Activated CD8-positive, alpha-beta memory T cell treated with anti-CD3 and anti-CD28 coated beads for 48 hours (primary cell): ENCODE data around the gene CEBPG.

Source experiments
- DNase-seq, 3 experiments: peaks; one replicate each; pipeline ENCODE4 v3.0.0-alpha.2; 2020; ENCODE audit warnings: low read depth in 2 of 3, low spot score in 2 of 3

Gene CEBPG

DNA sequence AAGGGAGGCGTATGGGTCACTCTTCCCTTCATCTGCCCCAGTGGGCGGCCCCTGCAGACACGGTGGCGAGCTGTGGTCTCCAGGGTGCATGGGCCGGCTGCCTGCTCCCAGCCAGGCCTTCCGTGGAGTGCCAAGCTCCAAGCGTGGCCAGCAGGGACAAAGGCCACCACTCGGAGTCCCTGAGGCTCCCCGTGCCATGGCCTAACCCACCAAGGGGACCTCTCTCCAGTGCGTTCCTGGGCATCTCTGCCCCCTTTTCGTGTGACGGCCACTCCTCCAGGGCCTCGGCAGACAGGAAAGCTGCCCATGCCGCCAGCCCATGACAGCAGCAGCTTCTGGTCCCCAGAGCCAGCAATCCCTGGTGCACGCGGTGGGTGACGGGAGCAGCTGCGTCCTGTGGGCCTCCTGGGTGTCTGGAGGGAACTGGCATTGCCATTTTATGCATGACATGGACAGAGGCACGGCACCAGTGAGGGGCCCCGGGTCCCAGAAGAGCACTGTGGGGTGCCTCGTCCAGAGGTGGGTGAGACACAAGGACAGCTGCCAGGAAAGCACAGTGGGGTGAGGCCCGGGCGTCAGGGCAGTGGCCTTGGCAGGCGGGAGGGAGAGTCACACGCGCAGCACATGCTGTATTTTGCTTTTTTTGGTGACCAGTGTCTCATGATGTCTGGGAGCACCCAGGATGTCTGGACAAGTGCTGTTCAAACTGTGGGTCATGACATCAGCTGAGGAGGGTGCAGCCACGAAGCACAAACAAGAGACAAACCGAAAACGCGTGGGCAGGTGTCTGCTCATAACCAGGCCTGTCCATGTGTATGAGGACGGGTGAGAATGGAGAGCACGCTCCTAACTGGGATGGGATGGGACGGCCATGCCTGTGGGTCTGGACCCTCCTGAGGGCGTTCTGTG, 32.3 kb downstream of the CEBPG start:
- no peak for DNase-seq

DNA sequence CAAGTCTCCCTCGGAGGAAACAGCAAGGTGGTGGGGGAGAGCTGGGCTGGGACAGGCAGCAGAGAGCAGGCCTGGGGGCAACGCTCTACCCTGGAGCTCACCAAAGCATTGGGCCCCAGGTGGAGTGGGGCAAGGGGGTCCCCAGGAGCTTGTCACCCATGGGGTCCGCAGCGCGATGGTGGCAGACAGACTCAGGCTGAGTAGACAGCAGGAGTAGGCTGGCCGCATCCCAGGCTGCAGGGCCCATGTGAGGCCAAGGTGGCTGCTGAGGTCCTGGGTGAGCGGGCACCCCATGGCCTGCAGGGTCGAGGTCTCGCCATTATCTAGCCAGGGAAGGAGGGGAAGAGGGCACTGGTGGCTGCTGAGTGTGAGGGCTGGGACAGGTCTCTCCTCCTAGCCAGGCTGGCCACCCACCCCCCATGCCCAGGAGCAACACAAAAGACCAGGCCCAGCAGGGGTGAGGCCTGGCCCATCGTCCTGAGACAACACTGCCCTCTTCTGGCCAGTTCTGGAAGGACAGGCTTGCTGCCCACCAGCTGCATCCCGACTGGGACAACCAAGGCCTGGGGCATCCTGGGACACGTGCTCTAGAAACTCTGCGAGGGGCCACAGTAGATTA, 33.1 kb downstream of the CEBPG start:
- peak; percentile 49 to 88 (median 60) for DNase-seq

DNA sequence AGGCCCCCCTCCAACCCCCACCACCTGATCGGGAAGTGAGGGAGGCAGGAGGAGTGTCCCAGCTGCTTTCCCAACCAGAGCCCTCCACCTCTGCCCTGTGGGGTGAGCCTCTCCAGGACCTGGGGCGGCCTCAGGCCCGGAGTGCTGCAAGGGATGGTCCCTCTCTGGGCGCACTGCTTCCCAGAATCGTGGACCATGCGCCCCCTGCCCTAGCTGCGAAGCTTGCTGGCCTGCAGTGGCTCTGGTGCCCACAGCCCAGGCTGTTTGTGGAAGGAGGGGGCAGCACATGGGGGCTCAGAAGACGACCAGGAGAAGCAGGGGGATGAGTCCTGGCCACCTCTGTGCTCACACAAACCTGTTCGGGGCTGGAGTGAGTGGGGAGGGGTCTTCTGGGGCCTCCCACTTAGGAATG, 33.6 kb downstream of the CEBPG start:
- no peak for DNase-seq

DNA sequence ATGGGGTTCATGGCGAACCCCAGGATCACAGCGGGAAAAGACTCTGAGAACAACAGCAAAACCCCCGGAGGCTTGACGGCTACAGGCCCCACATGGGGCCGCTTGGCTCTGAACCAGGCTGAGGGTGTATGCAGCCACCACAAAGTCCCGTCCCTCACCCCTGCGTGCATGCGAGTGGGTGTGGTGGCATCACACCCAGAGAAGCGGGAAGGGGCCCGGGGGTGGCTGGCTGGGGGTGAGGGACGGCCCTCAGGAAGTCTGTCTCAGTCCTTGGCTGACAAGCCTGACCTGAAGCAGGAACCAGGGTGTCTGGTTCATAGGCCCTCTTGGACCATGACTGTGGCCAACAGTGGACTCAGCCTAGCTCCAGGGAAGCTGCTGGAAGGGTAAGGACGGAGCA, 34.2 kb downstream of the CEBPG start:
- DNase-seq = no peak

DNA sequence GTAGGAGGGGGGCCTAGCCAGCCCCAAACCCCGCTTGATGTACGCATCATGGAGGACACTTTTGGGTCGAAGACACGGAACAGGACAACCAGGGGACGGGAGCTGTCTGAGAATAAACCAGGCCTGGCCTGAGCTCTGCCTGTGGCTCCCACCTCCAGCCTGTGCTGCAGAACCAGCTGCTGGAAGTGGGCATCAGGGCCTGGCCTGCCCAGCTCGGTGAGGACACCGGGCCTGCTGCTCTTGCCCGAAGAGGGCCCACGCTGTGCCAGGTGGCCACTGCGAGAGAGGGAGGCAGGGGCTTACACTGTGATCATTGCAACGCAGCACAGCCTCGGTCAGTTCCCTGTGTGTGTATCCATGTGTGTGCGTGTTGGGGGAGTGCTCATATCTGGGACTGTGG, 34.6 kb downstream of the CEBPG start:
- no peak for DNase-seq

DNA sequence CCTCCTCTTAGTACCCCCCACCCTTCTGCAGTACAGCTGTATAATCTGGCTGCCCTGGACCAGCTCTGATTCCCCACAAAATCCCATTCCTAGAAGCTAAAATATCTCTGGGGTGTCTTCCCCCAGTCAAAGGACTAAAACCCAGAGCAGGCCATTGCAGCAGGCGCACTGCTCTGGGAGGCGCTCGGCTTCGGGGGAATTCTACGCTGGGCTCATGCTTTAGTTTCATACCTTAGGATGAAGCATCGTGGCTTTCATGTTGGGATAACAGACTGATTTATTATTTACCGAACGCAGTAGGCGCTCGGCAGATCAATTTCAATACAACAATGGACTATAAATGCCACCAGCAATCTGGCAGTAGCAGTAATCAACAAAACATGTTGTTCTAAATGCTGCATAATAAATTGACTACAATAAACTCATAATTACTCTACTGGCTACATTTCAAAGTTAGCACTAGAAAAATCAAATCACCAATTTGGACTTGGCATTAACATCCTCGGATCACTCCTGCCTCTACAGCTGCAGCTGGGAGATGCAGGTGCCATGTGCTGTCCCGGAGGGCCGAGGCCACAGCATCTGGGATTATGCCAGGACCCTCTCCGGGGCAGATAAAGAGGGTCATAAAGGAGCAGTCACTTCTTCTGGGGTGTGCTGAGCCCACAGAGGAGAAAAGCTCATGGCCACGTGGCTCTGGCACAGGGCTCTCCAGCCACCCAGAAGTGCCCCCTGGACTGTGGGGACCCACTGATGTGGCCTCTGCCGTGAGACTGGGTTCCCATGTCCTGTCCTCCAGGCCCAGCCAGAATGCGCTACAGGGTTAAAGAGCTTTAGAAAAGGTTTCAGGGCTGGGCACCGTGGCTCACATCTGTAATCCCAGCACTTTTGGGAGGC, 35.3 kb downstream of the CEBPG start:
- no peak for DNase-seq

DNA sequence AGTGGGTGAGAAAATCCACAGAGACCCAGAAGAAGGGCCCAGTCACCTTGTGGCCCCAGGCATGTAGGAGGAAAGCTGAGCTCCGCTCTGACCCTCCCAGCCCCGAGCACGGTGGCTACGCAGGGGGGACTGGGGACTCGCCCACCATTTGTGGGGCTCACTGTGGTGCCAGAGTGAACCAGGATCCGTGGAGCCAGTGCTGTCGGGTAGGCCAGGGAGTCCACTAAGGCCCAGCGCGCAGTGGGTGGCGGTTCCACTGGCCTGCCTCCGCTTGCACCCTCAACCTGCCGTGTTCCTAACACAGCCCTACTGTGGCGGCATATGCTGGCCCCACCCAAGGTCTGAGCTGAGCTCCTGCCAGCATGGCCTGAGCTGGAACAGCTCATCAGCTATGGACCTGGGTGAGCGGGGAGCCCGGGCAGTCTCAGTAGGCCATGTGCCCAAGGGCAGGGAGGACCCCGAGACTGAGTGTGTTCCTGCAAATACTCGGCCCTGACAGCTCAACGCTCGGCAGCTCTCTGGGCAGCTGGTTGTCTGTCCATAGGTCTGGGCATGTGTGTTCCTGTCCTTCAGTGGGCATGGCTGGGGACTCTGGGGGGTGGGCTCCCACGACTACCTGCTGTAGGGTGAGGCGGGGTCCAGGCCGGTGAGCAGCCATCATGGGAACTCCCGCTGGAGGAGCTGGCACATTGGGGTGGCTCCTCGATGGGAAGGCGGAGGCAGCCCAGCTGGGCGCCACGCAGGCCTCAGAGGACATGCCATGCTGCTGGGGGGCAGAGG, 36.6 kb downstream of the CEBPG start:
- no peak for DNase-seq

DNA sequence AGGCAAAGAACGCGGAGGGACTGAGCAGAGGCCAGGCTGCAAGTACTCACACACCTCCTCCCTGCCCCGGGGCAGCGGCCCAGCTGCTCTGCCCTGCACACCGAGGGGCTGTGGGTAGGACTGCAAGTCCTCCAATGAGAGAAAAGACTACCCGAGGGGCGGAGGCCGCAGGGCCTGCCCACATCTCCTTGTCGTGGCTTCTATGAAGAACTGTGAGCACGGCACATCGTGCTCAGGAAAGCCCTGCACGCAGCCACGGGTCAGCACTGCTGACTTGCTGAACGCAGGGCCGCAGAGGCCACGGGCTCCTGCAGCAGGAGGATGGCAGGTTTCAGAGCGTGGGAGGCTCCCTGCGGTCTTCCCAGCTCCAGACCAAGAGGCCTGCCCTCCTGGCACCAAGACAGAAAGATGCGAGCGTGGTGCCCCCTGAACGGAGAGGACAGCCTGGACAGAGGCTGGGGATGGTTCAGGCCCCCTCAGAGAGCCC, 37.4 kb downstream of the CEBPG start:
- DNase-seq = no peak

DNA sequence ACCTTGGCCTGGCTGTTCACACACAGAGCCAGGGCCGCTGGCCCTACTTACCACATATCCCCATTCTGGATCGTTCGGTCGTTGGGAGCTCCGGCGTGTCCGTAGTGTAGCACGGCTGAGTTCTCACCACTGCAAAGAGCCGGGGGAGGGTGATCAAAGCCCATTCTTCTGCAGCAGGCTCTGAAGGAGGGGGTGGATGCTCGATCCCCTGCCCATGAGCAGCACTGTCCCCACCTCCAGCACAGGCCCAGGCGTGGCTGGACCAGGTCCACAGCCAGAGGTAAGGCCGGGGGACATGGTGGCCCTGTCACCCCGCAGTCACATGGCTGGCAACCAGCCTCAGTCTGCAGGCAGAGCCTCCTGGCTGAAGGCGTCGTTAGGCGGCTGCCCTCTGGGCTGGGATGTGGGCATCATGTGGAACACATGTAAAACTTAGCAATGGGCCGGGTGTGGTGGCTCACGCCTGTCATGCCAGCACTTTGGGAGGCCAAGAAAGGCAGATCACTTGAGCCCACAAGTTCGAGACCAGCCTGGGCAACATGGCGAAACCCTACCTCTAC, 38.2 kb downstream of the CEBPG start:
- DNase-seq = no peak

DNA sequence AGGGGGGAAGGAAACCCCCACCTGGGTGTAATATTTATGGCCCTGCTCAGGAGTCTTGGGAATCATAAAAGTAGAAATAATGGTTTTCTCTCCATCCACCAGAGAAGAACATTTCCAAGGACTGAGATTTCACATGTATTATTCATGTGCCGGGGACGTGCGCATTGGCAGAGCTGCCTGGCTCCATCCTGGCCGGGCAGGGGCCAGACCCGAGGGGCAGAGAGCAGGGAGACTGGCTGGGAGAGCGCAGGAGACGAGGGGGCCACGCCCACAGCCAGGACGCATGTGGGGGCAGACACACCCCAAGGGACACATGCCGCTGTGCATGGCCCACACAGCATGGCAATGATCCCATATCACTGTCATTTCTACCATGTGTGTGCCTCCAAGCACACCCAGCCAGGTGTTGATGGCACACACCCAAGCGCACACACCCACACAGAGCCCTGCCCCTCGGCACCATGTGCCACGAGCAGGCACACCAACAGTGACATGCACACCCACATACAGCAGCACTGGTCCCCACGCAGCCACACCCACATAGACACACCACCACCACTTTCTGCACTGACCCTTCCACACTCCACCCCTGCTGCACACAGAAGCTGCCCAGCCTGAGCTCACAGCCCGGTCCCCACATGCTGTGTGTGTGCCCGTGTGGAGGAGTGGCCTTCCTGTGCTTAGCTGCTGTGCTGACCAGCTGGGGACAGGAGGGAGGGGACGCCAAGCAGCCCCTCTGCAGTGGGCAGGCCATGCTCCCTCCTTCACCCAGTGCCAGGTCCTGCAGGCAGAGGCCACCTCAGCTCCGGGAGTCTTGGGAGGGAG, 39.3 kb downstream of the CEBPG start:
- no peak for DNase-seq

DNA sequence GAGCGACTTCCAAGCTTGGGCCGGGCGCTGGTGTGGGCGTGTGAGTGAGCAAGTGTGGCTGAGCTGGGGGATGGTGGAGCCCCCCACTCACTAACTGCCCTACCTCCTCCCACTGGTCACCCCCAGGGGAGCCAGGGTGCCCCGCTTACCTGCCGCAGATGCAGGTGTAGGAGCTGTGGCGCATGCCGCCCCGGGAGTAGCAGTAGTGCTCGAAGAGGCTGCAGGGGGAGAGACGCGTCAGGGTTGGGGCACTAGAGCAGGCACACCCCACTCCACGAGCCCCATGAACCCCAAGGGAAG, 39.9 kb downstream of the CEBPG start:
- DNase-seq = no peak

DNA sequence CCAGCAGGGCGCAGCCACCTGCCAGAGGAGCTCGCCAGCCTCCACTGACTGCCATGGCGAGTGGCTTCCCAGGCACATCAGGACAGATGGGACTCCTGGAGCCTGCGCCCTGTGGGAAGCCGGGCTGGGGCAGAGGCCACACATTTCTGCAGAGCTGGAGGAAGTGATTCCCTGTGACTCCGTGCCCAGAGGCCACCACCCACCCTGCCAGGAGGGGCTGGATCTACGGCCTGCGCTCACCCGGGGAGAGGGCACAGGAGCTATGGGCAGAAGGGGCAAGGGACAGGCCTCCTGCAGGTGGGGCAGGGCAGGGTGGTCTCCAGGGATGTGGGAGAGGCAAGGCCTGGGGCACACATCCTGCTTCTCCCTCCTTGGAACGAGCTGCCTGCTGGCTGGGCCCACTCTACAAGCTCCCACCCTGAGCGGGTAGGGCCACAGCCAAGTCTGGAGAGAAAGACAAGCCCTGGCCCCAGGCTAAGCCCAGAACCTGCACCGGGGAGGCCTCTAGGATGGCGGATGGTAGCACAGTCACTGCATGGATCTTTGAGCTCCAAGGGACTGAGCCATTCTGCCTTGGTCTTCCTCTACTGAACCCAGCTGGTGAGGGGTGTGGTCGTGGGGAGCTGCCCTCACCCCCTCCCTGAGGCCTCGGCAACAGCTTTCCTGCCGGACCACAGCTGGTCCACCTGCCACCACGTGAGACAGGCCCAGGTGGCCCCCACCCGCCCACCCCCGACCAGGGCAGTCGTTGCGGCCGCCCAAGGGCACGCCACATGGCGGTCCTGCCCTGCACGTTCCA, 40.6 kb downstream of the CEBPG start:
- no peak for DNase-seq

DNA sequence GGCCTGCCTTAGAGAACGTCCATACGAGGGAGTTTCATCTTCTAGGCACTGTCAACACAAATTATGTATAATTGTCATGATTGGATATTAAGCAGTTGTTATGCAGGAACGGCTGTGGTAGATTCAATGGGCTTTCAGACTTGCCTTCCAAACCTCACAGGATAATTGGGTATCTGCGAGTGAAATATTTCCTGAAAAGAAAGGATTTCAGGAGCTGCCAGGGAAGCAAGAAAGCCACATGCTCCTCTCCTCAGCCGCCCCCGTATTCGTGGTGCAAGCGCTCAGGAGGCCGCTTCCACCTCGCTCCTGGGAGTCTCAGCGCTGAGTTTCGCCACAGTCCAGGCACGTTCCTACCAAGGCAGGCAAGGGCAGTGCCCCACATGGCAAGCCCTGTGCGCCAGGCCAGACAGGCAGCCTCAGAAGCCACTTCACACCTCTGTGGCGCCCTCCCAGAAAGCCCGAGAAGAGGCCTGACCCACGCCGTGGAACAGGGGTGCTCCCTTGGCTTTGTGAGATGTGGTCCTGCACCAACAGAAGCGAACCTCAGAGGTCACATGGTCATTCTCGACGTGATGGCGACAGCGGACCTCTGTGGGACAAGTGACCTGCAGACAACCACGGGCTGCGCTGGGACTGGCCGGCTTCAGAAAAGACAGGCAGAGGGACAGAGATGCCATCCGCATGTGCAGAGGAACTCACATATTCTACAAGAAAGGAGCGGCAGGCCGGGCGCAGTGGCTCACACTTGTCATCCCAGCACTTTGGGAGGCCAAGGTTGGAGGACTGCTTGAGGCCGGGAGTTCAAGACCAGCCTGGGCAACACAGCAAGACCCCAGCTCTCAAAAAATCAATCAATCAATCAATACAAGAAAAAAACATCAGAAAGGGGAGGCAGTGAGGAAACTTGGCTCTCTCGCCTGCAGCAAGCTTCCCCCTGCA, 41.4 kb downstream of the CEBPG start:
- DNase-seq = no peak

DNA sequence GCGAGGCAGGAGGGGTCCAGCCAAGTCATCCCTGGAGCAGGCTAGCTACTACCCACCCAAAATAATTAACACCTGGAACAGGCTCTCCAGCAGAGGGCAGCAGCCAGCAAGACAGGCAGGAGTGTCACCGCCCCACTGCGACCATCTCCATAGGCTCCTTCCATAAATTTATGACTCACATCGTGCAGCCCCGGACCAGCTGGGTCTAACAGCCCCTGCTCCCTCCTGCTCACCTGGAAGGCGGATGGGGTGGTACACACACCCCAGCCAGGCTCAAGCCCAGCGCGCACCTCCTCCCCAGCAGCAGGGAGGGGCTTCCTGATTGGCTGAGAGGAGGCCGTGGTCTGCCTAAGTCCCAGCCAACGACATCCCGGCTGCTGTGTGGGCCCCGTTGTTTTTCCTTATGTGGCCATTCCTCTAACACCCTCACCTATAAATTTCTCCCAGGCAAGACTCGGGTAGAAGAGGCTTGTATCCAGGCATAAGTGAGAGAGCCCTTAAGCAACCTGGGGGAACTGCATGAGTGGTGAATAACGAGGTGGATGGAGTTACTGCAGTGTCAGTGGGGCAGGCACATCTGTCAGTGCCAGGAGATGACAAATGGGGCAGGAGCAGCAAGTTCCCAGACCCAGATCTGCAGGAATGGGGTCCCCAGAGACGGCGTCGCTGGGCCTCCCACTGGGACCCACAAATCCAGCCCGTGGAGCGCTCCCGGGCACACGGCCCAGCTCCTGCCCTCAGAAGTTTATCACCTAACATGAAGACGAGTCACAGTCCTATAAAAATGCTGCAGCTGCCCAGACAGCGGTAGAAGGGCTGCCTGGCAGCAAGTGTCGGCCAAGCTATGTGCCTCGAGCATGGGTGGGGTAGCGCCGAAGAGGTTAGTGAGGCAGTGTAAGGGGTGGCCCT, 43.1 kb downstream of the CEBPG start:
- peak; percentile 18 to 37 (median 36) for DNase-seq

DNA sequence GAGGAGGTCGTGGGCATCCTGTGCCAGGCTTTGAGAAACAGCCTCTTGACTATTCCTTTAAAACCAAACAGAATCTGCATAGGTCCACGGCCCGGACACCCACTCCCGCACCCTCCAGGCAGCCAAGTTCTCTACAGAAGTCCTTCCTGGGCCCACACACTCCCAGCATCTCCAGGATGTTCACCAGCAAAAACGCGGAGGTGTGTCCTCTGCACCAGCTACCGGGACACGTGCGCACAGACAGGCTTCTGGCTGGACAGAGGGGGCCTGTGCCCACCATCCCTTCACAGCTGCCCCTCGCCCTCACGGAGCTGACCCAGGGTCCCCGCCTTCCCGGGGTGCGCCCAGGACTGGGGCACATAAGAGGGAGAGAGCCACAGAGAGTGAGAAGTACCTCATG, 44.2 kb downstream of the CEBPG start:
- no peak for DNase-seq

DNA sequence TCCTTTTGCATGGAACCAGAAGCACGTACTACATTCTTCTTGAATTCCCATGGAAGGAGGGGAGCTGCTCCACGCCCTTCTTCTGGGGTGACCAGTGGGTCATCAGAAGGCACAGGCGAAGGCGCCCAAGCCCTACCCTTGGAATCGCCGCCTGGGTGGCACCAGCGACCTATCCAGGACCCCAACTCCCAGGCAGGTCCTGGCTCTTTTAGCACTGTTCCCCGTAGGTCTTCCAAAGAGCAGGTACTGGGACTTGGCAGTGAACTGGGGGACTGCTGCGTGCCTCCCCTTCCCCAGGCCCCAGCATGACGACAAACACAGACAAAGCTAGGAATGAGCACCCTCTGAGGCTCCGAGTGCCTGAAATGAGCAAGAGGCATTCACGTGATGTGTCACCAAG, 45.0 kb downstream of the CEBPG start:
- DNase-seq = no peak
